Tibial artery (tissue), 4 donors: ENCODE measurements around the gene CUX1.

ENCODE experiments used
- DNase-seq, 2 donors: peaks; one replicate each; pipeline ENCODE4 v3.0.0-alpha.2; 2019
- H3K27ac ChIP-seq, 2 donors: fragments of 200-600 bp; sonication (generic) in 1 of 2; 1 replicate in 1 of 2; 2 replicates in 1 of 2; pipeline ENCODE4 v1.5.1; 2018 to 2019; ENCODE audit warnings: mild to moderate bottlenecking in 1 of 2
- H3K27me3 ChIP-seq, 2 donors: fragments of 200-600 bp; sonication (generic) in 1 of 2; one replicate each; pipeline versions ENCODE4 v1.5.1 to v1.6.0; 2016 to 2019
- H3K36me3 ChIP-seq, 3 donors: fragments of 200-600 bp; sonication (generic) in 2 of 3; one replicate each; pipeline ENCODE4 v1.5.1; 2016 to 2019; ENCODE audit warnings: mild to moderate bottlenecking in 2 of 3
- H3K4me1 ChIP-seq, 4 donors: fragments of 200-600 bp; sonication (generic) in 2 of 4; 1 replicate in 3 of 4; 2 replicates in 1 of 4; pipeline ENCODE4 v1.5.1; 2016 to 2019
- H3K4me3 ChIP-seq, 2 donors: fragments of 200-600 bp; sonication (generic) in 1 of 2; 1 replicate in 1 of 2; 2 replicates in 1 of 2; pipeline ENCODE4 v1.5.1; 2018 to 2019; ENCODE audit warnings: mild to moderate bottlenecking in 2 of 2
- H3K9me3 ChIP-seq, 3 donors: fragments of 200-600 bp; sonication (generic) in 1 of 3; one replicate each; pipeline ENCODE4 v1.5.1; 2016 to 2019
- CTCF ChIP-seq, 2 experiments: fragments of 200-600 bp in 1 of 2; fragments of 450-650 bp in 1 of 2; IDR thresholded peaks; one replicate each; pipeline ENCODE4 v1.5.1; 2017 to 2019; ENCODE audit warnings: antibody characterized with exemption in 2 of 2, mild to moderate bottlenecking in 1 of 2, moderate library complexity in 1 of 2
- intact Hi-C: fragments of 100-400 bp; cut with DNase I; formaldehyde crosslinking; loops from one replicate; pipeline ENCODE4 v1.15.0; 2023; ENCODE audit warnings: low total_unique reads

The CUX1 gene

GRCh38 chr7:101970801-101971200 lies 153.4 kb downstream of the CUX1 start:
- Histone ChIP-seq H3K36me3 (no peaks in the 10 kb centered on the region), H3K27me3 (no peaks in the 10 kb centered on the region), H3K4me1 (no peaks in the 10 kb centered on the region), H3K9me3 (no peaks in the 10 kb centered on the region), H3K27ac (no peak overlapping the region), H3K4me3 (no peak overlapping the region)
- intact Hi-C loops: no loop called here
- no peak for TF ChIP-seq CTCF (IDR thresholded peaks at IDR 0.05)
- no peak for DNase-seq

DNA sequence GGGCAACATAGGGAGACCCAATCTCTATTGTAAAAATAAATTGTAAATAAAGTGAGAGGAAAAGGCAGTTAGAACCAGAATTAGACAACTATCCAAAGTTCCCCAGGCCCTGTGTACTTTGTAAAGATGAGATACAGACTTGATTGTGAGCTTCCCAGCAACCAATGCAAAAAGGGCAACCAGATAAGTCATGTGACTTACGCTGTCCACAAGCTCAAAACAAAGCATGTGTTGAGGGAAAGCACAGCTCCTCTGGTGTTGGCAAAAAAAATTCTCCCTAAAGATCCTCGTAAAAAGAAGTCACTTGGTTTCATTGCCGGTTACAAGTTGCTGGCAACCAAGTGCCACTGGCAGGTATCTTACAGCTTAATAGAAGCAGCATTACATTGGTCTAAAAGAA lies 154.0 kb downstream of the CUX1 start:
- Histone ChIP-seq H3K36me3 (no peaks in the 10 kb centered on the region), H3K4me3 (no peak overlapping the region), H3K27ac (no peak overlapping the region), H3K4me1 (no peaks in the 10 kb centered on the region), H3K27me3 (no peaks in the 10 kb centered on the region), H3K9me3 (no peaks in the 10 kb centered on the region)
- no peak for TF ChIP-seq CTCF (IDR thresholded peaks at IDR 0.05)
- intact Hi-C loops: no loop called here
- no peak for DNase-seq

- Histone ChIP-seq H3K4me1 (no peaks in the 10 kb centered on the region), H3K9me3 (no peaks in the 10 kb centered on the region), H3K4me3 (no peak overlapping the region), H3K27ac (no peak overlapping the region), H3K36me3 (no peaks in the 10 kb centered on the region), H3K27me3 (no peaks in the 10 kb centered on the region)
- intact Hi-C loops: no loop called here
- TF ChIP-seq CTCF (IDR thresholded peaks at IDR 0.05): no peak
- DNase-seq: no peak
Observed at GRCh38 chr7:101972627-101973026, 155.2 kb downstream of the CUX1 start.

- no peak overlapping the region for H3K4me3 ChIP-seq
- DNase-seq: no peak
- H3K36me3 ChIP-seq: no peaks in the 10 kb centered on the region
- no peak for TF ChIP-seq CTCF (IDR thresholded peaks at IDR 0.05)
- no peaks in the 10 kb centered on the region for H3K9me3 ChIP-seq
- intact Hi-C loops: no loop called here
- H3K27me3 ChIP-seq: no peaks in the 10 kb centered on the region
- no peak overlapping the region for H3K27ac ChIP-seq
- no peaks in the 10 kb centered on the region for H3K4me1 ChIP-seq
Observed at GRCh38 chr7:101973130-101973529, 155.7 kb downstream of the CUX1 start.

GRCh38 chr7:101974393-101974792 lies 157.0 kb downstream of the CUX1 start:
- no peak overlapping the region for H3K27ac ChIP-seq
- no peak for DNase-seq
- no peak for TF ChIP-seq CTCF (IDR thresholded peaks at IDR 0.05)

DNA sequence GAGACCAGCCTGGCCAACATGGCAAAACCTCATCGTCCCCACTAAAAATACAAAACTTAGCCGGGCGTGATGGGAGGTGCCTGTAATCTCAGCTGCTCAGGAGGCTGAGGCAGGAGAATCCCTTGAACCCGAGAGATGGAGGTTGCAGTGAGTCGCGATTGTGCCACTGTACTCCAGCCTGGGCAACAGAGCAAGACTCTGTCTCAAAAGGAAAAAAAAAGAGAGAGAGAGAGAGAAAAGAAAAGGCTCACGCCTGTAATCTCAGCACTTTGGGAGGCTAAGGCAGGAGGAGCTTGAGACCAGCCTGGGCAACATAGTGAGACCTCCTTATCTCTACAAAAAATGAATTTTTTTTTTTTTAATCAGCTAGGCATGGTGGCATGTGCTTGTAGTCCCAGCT lies 157.6 kb downstream of the CUX1 start:
- intact Hi-C loops: no loop called here

More at GRCh38 chr7:101974393-101974792, 157.0 kb downstream of the CUX1 start:
- intact Hi-C loops: no loop called here
- Histone ChIP-seq H3K27me3 (no peaks in the 10 kb centered on the region), H3K9me3 (no peaks in the 10 kb centered on the region), H3K4me3 (no peak overlapping the region), H3K36me3 (no peaks in the 10 kb centered on the region), H3K4me1 (no peaks in the 10 kb centered on the region)

More for the DNA sequence above, 157.6 kb downstream of the CUX1 start:
- Histone ChIP-seq H3K27ac (no peak overlapping the region), H3K27me3 (no peaks in the 10 kb centered on the region), H3K9me3 (no peaks in the 10 kb centered on the region), H3K36me3 (no peaks in the 10 kb centered on the region), H3K4me3 (no peak overlapping the region), H3K4me1 (no peaks in the 10 kb centered on the region)
- no peak for DNase-seq
- no peak for TF ChIP-seq CTCF (IDR thresholded peaks at IDR 0.05)
